Measurements from ENCODE around the gene RIOX2. TPM values are rescaled to one million over a fixed set of nuclear protein-coding genes. Genes with fewer than 3 reads are reported as not detected.

RIOX2 gene
- total and polyA plus RNA-seq, 2 of the 13 experiments (the other 11 are each of a cell fraction or from before 2014, with no cell fraction given) = 19.9 to 43.3 TPM

- no peak for TF ChIP-seq MLXIP (CRISPR knock-in tag; IDR thresholded peaks at IDR 0.05; ENCODE audit: borderline replicate concordance)
- TF ChIP-seq ZNF720 (CRISPR knock-in tag; IDR thresholded peaks at IDR 0.05) = no peak
- no peak for TF ChIP-seq ZNF563 (CRISPR knock-in tag; IDR thresholded peaks at IDR 0.05)
- TF ChIP-seq ARHGAP35 (CRISPR knock-in tag; IDR thresholded peaks at IDR 0.05; ENCODE audit: borderline replicate concordance) = no peak
- no peak for TF ChIP-seq ZNF263 (CRISPR knock-in tag; IDR thresholded peaks at IDR 0.05)
Measured at GRCh38 chr3:98020412-98020811, 48.2 kb upstream of the RIOX2 start (continued).

GRCh38 chr3:98018301-98018700 is 46.1 kb upstream of the RIOX2 start:
- ATAC-seq = no peak
- no peaks in the 10 kb centered on the region for H3K36me3 ChIP-seq (replicated peaks in 1 of 2; ENCODE audit: control insufficient read depth in 1 of 2, insufficient read depth in 2 of 2, low read length in 2 of 2)
- POLR2A ChIA-PET = no interaction called here
- no peak for DNase-seq (ENCODE audit: low spot score)
- CTCF ChIA-PET (ENCODE audit: low intra/inter-chr PET ratio, low total read pairs) = no interaction called here
- no peak overlapping the region for H2AFZ ChIP-seq (ENCODE audit: low read length)
- H3K27me3 ChIP-seq (ENCODE audit: control insufficient read depth in 1 of 2, insufficient read depth in 2 of 2, low read length in 2 of 2) = no peaks in the 10 kb centered on the region
- no peak overlapping the region for H3K4me3 ChIP-seq (replicated peaks in 1 of 3; ENCODE audit: insufficient read depth in 1 of 3, low read depth in 2 of 3, low read length in 3 of 3)
- no peaks in the 10 kb centered on the region for H3K79me2 ChIP-seq (ENCODE audit: insufficient read depth, low read length)
- H3K9ac ChIP-seq (ENCODE audit: insufficient read depth, low read depth, low read length) = no peak overlapping the region
- H3K4me1 ChIP-seq (ENCODE audit: insufficient read depth, low read length) = peaks cover 16% of the 10 kb centered on the region
- in situ Hi-C loops (cut with HindIII; ENCODE audit: extremely low pct_ligation_motif_present, low pct_unique_long_range_greater_than_20kb) (no loop called here), intact Hi-C loops (cut with micrococcal nuclease; ENCODE audit: unreplicated experiment) (no loop called here)
- no peak overlapping the region for H3K27ac ChIP-seq (ENCODE audit: extremely low read length, insufficient read depth, low read length)
- no peaks in the 10 kb centered on the region for H3K9me3 ChIP-seq (ENCODE audit: low read length)
- H3K4me2 ChIP-seq (ENCODE audit: low read depth, low read length) = no peak overlapping the region
- no peaks in the 10 kb centered on the region for H4K20me1 ChIP-seq (ENCODE audit: insufficient read depth, low read length)
- no peak for FAIRE-seq
- BruUV-seq (replicated peaks) = no TSS peak
- WGBS (ENCODE audit: low lambda C conversion rate) = 77% methylated on average over 4 of the region's 4 CpGs
- TF ChIP-seq HMGA1 (CRISPR knock-in tag; conservative IDR thresholded peaks at IDR 0.05) (no peak), FLYWCH1 (CRISPR knock-in tag; IDR thresholded peaks at IDR 0.05) (no peak), RXRB (CRISPR knock-in tag; IDR thresholded peaks at IDR 0.05; ENCODE audit: borderline replicate concordance) (no peak), BORCS8-MEF2B (CRISPR knock-in tag; IDR thresholded peaks at IDR 0.05) (no peak), EZH2 (conservative IDR thresholded peaks at IDR 0.05; ENCODE audit: low read depth, low read length) (no peak), HNRNPUL1 (IDR thresholded peaks at IDR 0.05; ENCODE audit: low read depth, low read length) (no peak), PATZ1 (CRISPR knock-in tag; IDR thresholded peaks at IDR 0.05) (no peak), ZNF781 (CRISPR knock-in tag; IDR thresholded peaks at IDR 0.05; ENCODE audit: borderline replicate concordance, not compliant biosample characterization) (no peak), DBP (CRISPR knock-in tag; IDR thresholded peaks at IDR 0.05; ENCODE audit: not compliant biosample characterization) (no peak), ZBTB4 (CRISPR knock-in tag; IDR thresholded peaks at IDR 0.05; ENCODE audit: borderline replicate concordance) (no peak)

Measured in HepG2 (cell line).